ENCODE data around the gene GRM1.

DNA sequence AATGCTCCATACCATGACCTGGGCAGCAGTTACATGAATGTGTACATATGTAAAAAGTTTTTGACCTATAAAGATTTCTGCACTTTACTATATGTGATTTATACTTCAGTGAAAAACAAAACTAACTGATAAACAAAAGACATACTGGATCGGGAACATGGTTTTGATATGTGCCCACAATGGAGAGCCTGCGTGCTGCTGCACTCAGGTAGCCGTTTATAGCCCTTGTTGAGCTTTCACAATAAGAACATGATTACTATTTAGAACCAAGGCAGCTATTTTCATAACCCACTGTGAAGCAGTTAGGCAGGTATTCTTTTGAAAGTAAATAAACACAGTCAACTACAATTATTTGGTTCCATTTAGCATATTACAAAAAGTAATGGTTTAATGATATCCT, 318.8 kb downstream of the GRM1 start:
- TF ChIP-seq, protein P1, sequence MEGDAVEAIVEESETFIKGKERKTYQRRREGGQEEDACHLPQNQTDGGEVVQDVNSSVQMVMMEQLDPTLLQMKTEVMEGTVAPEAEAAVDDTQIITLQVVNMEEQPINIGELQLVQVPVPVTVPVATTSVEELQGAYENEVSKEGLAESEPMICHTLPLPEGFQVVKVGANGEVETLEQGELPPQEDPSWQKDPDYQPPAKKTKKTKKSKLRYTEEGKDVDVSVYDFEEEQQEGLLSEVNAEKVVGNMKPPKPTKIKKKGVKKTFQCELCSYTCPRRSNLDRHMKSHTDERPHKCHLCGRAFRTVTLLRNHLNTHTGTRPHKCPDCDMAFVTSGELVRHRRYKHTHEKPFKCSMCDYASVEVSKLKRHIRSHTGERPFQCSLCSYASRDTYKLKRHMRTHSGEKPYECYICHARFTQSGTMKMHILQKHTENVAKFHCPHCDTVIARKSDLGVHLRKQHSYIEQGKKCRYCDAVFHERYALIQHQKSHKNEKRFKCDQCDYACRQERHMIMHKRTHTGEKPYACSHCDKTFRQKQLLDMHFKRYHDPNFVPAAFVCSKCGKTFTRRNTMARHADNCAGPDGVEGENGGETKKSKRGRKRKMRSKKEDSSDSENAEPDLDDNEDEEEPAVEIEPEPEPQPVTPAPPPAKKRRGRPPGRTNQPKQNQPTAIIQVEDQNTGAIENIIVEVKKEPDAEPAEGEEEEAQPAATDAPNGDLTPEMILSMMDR (conservative IDR thresholded peaks at IDR 0.05 in 1 of 2, IDR thresholded peaks at IDR 0.05 in 1 of 2; ENCODE audit: extremely low read depth in 1 of 2, insufficient read depth in 1 of 2, low read depth in 1 of 2, low read length in 2 of 2), result no peak
- no peak for TF ChIP-seq EZH2 (IDR thresholded peaks at IDR 0.05; ENCODE audit: borderline replicate concordance, low read length)
